ENCODE data around the gene FAM229B. TPM values are rescaled to one million over a fixed set of nuclear protein-coding genes. Genes with fewer than 3 reads are reported as not detected.

The FAM229B gene
- total and polyA plus RNA-seq, 2 experiments from 2014 or later, result 12.0 to 57.3 TPM

DNA sequence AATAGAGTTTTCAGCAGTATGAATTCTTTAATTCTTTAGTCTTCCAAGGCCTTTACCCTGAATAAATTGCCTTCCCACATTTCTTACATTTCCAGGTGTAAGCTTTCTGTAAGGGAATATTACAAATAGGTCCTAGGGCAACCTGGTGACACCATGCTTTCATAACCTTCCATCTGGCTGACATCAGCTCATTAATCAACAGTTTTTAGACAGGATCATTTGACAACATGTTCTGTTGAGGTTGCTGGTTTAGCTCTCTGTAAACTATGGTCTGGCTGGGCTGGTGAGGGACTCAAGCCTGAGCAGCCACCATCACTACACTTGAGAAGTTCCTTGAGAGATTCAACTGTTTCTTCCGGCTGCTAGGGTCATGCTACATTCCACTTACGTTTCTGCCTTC is 19.2 kb downstream of the FAM229B start:
- 57 to 59% methylated on average over 2 of the region's 2 CpGs for WGBS, 2 experiments (ENCODE audit: low coverage in 1 of 2, low lambda C conversion rate in 2 of 2, missing lambda C conversion rate in 2 of 2)
- H2AFZ ChIP-seq, result no peak overlapping the region
- in situ Hi-C loops (cut with MboI), result no loop called here
- peaks cover 70% of the 10 kb centered on the region for H3K36me3 ChIP-seq (ENCODE audit: low read depth)
- H3K9me2 ChIP-seq (ENCODE audit: insufficient read depth), result no peaks in the 10 kb centered on the region
- H3K79me2 ChIP-seq (ENCODE audit: insufficient read depth), result no peaks in the 10 kb centered on the region
- no peak for DNase-seq
- H3K9ac ChIP-seq, result no peak overlapping the region
- H3K4me2 ChIP-seq (ENCODE audit: unreplicated experiment), result no peak overlapping the region
- no peaks in the 10 kb centered on the region for H3K4me1 ChIP-seq (ENCODE audit: insufficient read depth)
- H3F3A ChIP-seq (ENCODE audit: insufficient read depth), result peaks cover 98% of the 10 kb centered on the region
- no peak overlapping the region for H3K4me3 ChIP-seq
- TF ChIP-seq EZH2 (IDR thresholded peaks at IDR 0.05; ENCODE audit: insufficient read depth, poor library complexity, severe bottlenecking) (no peak), EZH2phosphoT487 (IDR thresholded peaks at IDR 0.05; ENCODE audit: insufficient read depth, low read depth) (no peak)
- H4K20me1 ChIP-seq (ENCODE audit: insufficient read depth), result no peaks in the 10 kb centered on the region
- no peaks in the 10 kb centered on the region for H3K27me3 ChIP-seq (replicated peaks; ENCODE audit: insufficient read depth)
- H3K27ac ChIP-seq, result no peak overlapping the region
- no peaks in the 10 kb centered on the region for H3K9me3 ChIP-seq (ENCODE audit: low read depth)

DNA sequence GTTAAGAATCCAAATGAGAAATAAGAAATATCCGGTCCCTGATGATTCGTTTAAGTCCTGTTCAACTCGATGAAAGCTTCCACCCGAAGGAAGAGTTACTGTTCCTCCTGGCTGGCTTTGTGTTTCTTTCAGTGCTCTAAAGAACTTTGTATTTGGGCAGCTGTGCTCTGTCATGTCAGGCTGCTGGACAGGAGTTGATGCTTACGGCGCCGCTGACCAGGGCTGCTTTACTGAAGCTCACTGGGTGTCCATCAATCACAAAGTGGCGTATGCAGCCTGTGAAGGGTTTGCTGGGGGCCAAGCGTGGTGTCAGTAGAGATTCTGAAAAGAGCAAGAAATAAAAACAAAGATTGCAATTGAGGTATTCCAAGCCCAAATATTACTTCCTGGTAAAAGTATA is 21.9 kb downstream of the FAM229B start:
- no peaks in the 10 kb centered on the region for H3K4me1 ChIP-seq (ENCODE audit: insufficient read depth)
- no peaks in the 10 kb centered on the region for H3K9me3 ChIP-seq (ENCODE audit: low read depth)
- H3K36me3 ChIP-seq (ENCODE audit: low read depth), result peaks cover 88% of the 10 kb centered on the region
- WGBS, 2 experiments (ENCODE audit: low coverage in 1 of 2, low lambda C conversion rate in 2 of 2, missing lambda C conversion rate in 2 of 2), result 66 to 74% methylated on average over 9 of the region's 9 CpGs
- H3K9ac ChIP-seq, result no peak overlapping the region
- no peaks in the 10 kb centered on the region for H3K9me2 ChIP-seq (ENCODE audit: insufficient read depth)
- H3K27ac ChIP-seq, result no peak overlapping the region
- no peak overlapping the region for H2AFZ ChIP-seq
- H4K20me1 ChIP-seq (ENCODE audit: insufficient read depth), result no peaks in the 10 kb centered on the region
- no peaks in the 10 kb centered on the region for H3K79me2 ChIP-seq (ENCODE audit: insufficient read depth)
- no peak for TF ChIP-seq EZH2phosphoT487 (IDR thresholded peaks at IDR 0.05; ENCODE audit: insufficient read depth, low read depth)
- no peak for TF ChIP-seq EZH2 (IDR thresholded peaks at IDR 0.05; ENCODE audit: insufficient read depth, poor library complexity, severe bottlenecking)
- in situ Hi-C loops (cut with MboI), result no loop called here
- no peak overlapping the region for H3K4me3 ChIP-seq
- H3F3A ChIP-seq (ENCODE audit: insufficient read depth), result peaks cover 96% of the 10 kb centered on the region
- no peaks in the 10 kb centered on the region for H3K27me3 ChIP-seq (replicated peaks; ENCODE audit: insufficient read depth)
- no peak overlapping the region for H3K4me2 ChIP-seq (ENCODE audit: unreplicated experiment)
- no peak for DNase-seq

DNA sequence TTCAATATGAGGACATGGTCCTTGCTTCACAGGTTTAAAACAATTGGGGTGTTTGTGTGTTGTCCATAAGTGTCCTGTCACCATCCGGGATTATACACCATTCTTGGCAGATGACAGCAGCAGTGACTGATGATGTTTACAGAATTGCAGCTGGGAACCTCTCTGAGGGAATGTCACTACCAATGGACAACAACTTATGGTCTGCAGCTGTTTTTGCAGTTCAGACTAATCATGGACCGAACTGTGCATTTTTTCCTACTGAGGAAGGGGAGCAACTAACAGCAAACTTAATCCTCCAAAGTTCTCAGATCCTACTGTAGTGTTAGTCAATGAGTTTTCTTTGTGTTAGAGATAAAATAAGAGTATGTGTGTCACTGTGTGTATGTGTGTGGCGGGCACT is 26.0 kb downstream of the FAM229B start:
- no peak for DNase-seq
- H3K36me3 ChIP-seq (ENCODE audit: low read depth), result peaks cover 100% of the 10 kb centered on the region

DNA sequence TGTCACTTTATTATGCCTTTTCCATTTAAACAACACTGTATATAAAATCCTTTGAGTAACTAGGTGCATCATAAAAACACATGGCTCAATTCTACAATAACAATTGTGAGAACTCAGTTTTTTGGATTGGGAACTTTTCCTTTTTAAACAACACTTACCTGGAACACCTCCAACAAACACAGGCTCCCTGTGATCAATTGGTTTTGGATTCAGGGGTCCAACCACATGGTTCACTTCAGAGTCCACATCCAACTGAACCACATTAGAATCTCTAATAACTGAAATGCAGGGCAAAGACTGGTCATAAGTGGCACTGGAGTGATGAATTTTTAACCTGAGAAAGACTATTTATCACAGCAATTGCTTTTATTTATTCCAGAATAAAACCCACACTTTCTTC is 26.5 kb downstream of the FAM229B start:
- Histone ChIP-seq H3K9me3 (ENCODE audit: low read depth) (no peaks in the 10 kb centered on the region), H3K9me2 (ENCODE audit: insufficient read depth) (no peaks in the 10 kb centered on the region), H3K36me3 (ENCODE audit: low read depth) (peaks cover 100% of the 10 kb centered on the region), H2AFZ (no peak overlapping the region), H3K79me2 (ENCODE audit: insufficient read depth) (no peaks in the 10 kb centered on the region), H4K20me1 (ENCODE audit: insufficient read depth) (no peaks in the 10 kb centered on the region), H3K4me3 (no peak overlapping the region), H3K27ac (no peak overlapping the region), H3K4me2 (ENCODE audit: unreplicated experiment) (no peak overlapping the region), H3K27me3 (replicated peaks; ENCODE audit: insufficient read depth) (no peaks in the 10 kb centered on the region), H3F3A (ENCODE audit: insufficient read depth) (peaks cover 92% of the 10 kb centered on the region), H3K9ac (no peak overlapping the region), H3K4me1 (ENCODE audit: insufficient read depth) (peaks cover 14% of the 10 kb centered on the region)
- DNase-seq, result no peak
- TF ChIP-seq EZH2phosphoT487 (IDR thresholded peaks at IDR 0.05; ENCODE audit: insufficient read depth, low read depth) (no peak), EZH2 (IDR thresholded peaks at IDR 0.05; ENCODE audit: insufficient read depth, poor library complexity, severe bottlenecking) (no peak)
- in situ Hi-C loops (cut with MboI), result no loop called here

More for the DNA sequence above, 26.0 kb downstream of the FAM229B start:
- Histone ChIP-seq H3F3A (ENCODE audit: insufficient read depth) (peaks cover 92% of the 10 kb centered on the region), H3K4me1 (ENCODE audit: insufficient read depth) (peaks cover 14% of the 10 kb centered on the region), H4K20me1 (ENCODE audit: insufficient read depth) (no peaks in the 10 kb centered on the region), H2AFZ (no peak overlapping the region), H3K9me3 (ENCODE audit: low read depth) (no peaks in the 10 kb centered on the region), H3K9me2 (ENCODE audit: insufficient read depth) (no peaks in the 10 kb centered on the region), H3K27ac (no peak overlapping the region), H3K27me3 (replicated peaks; ENCODE audit: insufficient read depth) (no peaks in the 10 kb centered on the region), H3K4me3 (no peak overlapping the region), H3K4me2 (ENCODE audit: unreplicated experiment) (no peak overlapping the region), H3K79me2 (ENCODE audit: insufficient read depth) (no peaks in the 10 kb centered on the region), H3K9ac (0 out of 2 replicates have a peak overlapping the region, but pooled peaks have one; percentile 10)
- in situ Hi-C loops (cut with MboI), result no loop called here
- TF ChIP-seq EZH2phosphoT487 (IDR thresholded peaks at IDR 0.05; ENCODE audit: insufficient read depth, low read depth), result no peak
- TF ChIP-seq EZH2 (IDR thresholded peaks at IDR 0.05; ENCODE audit: insufficient read depth, poor library complexity, severe bottlenecking), result no peak
- 67 to 71% methylated on average over 3 of the region's 3 CpGs for WGBS, 2 experiments (ENCODE audit: low coverage in 1 of 2, low lambda C conversion rate in 2 of 2, missing lambda C conversion rate in 2 of 2)
